NB4 (cell line): ENCODE results near the gene KIR3DL2.
"Not testable (repeated sequence)": the region's sequence is repeated elsewhere in the genome, so short reads cannot be mapped to it uniquely, and the experiment has no call there.

Experiments
- CTCF ChIP-seq: IDR thresholded peaks from one replicate; pipeline ENCODE4 v1.5.1; 2012; ENCODE audit warnings: low read depth, low read length
- POLR2A ChIP-seq: IDR thresholded peaks from 2 replicates; pipeline ENCODE4 v1.6.1; 2011; ENCODE audit warnings: mild to moderate bottlenecking; ENCODE audit not compliant: insufficient read length; ENCODE audit errors: extremely low read depth

GRCh38 chr19:54825326-54825725 lies 24.9 kb upstream of the KIR3DL2 start:
- TF ChIP-seq CTCF, POLR2A: not testable (repeated sequence)
